Measurements from ENCODE around the gene LMAN2L.

LMAN2L gene

GRCh38 chr2:96690306-96691021, 49.4 kb downstream of the LMAN2L start:
- H3K27me3 ChIP-seq (replicated peaks) = no peaks in the 10 kb centered on the region
- TF ChIP-seq CTCF (IDR thresholded peaks at IDR 0.05; ENCODE audit: low read depth, low read length, missing control alignments) = no peak
- no peak for DNase-seq
- in situ Hi-C loops (cut with HindIII; ENCODE audit: low pct_ligation_motif_present, low sequenced_read_pairs) = no loop called here
- H3K36me3 ChIP-seq (replicated peaks) = no peaks in the 10 kb centered on the region
- no peak overlapping the region for H3K4me3 ChIP-seq (ENCODE audit: low read depth, low read length)
- no peak overlapping the region for H3K27ac ChIP-seq

GRCh38 chr2:96689431-96689991, 50.4 kb downstream of the LMAN2L start:
- in situ Hi-C loops (cut with HindIII; ENCODE audit: low pct_ligation_motif_present, low sequenced_read_pairs) = no loop called here
- H3K4me3 ChIP-seq (ENCODE audit: low read depth, low read length) = no peak overlapping the region
- H3K27me3 ChIP-seq (replicated peaks) = no peaks in the 10 kb centered on the region
- DNase-seq = no peak
- H3K36me3 ChIP-seq (replicated peaks) = no peaks in the 10 kb centered on the region
- H3K27ac ChIP-seq = no peak overlapping the region
- TF ChIP-seq CTCF (IDR thresholded peaks at IDR 0.05; ENCODE audit: low read depth, low read length, missing control alignments) = no peak

- H3K27ac ChIP-seq = no peak overlapping the region
- no peak overlapping the region for H3K4me3 ChIP-seq (ENCODE audit: low read depth, low read length)
- in situ Hi-C loops (cut with HindIII; ENCODE audit: low pct_ligation_motif_present, low sequenced_read_pairs) = no loop called here
- TF ChIP-seq CTCF (IDR thresholded peaks at IDR 0.05; ENCODE audit: low read depth, low read length, missing control alignments) = no peak
- DNase-seq = no peak
- no peaks in the 10 kb centered on the region for H3K27me3 ChIP-seq (replicated peaks)
- no peaks in the 10 kb centered on the region for H3K36me3 ChIP-seq (replicated peaks)
Observed at GRCh38 chr2:96688649-96689430, 51.0 kb downstream of the LMAN2L start.

- Histone ChIP-seq H3K27me3 (replicated peaks) (no peaks in the 10 kb centered on the region), H3K36me3 (replicated peaks) (no peaks in the 10 kb centered on the region), H3K27ac (no peak overlapping the region), H3K4me3 (ENCODE audit: low read depth, low read length) (no peak overlapping the region)
- no peak for TF ChIP-seq CTCF (IDR thresholded peaks at IDR 0.05; ENCODE audit: low read depth, low read length, missing control alignments)
- DNase-seq = no peak
- in situ Hi-C loops (cut with HindIII; ENCODE audit: low pct_ligation_motif_present, low sequenced_read_pairs) = no loop called here
Observed at GRCh38 chr2:96687711-96688640, 51.9 kb downstream of the LMAN2L start.

GRCh38 chr2:96687266-96687665, 52.6 kb downstream of the LMAN2L start:
- no peak for TF ChIP-seq CTCF (IDR thresholded peaks at IDR 0.05; ENCODE audit: low read depth, low read length, missing control alignments)
- in situ Hi-C loops (cut with HindIII; ENCODE audit: low pct_ligation_motif_present, low sequenced_read_pairs) = no loop called here
- Histone ChIP-seq H3K27me3 (replicated peaks) (no peaks in the 10 kb centered on the region), H3K4me3 (ENCODE audit: low read depth, low read length) (no peak overlapping the region), H3K27ac (no peak overlapping the region), H3K36me3 (replicated peaks) (no peaks in the 10 kb centered on the region)
- no peak for DNase-seq

All from brain microvascular endothelial cell (primary cell).